Immature natural killer cell (primary cell): ENCODE data around the gene EMID1. TPM values are rescaled to one million over a fixed set of nuclear protein-coding genes. Genes with fewer than 3 reads are reported as not detected.

Experiments used
- DNase-seq, 3 donors: peaks; one replicate each; pipeline ENCODE4 v3.0.0; 2022; ENCODE audit warnings: mixed read lengths in 1 of 3
- H3K27ac Mint-ChIP-seq, 6 donors: one replicate each; pipeline ENCODE4 v1.8.0; 2020; ENCODE audit warnings: mixed read lengths in 6 of 6, mild to moderate bottlenecking in 5 of 6, inconsistent platforms in 4 of 6, moderate library complexity in 3 of 6
- H3K27me3 Mint-ChIP-seq, 3 donors: one replicate each; pipeline ENCODE4 v1.8.0; 2020 to 2021; ENCODE audit warnings: low read depth in 3 of 3, mild to moderate bottlenecking in 3 of 3, mixed read lengths in 3 of 3, moderate library complexity in 3 of 3, inconsistent platforms in 1 of 3
- H3K36me3 Mint-ChIP-seq, 3 donors: one replicate each; pipeline ENCODE4 v1.8.0; 2020; ENCODE audit warnings: mixed read lengths in 3 of 3, inconsistent platforms in 2 of 3, mild to moderate bottlenecking in 2 of 3
- H3K4me1 Mint-ChIP-seq, 2 donors: one replicate each; pipeline ENCODE4 v1.8.0; 2020; ENCODE audit warnings: inconsistent platforms in 2 of 2, mild to moderate bottlenecking in 2 of 2, mixed read lengths in 2 of 2, moderate library complexity in 1 of 2
- H3K4me3 Mint-ChIP-seq, 5 donors: one replicate each; pipeline ENCODE4 v1.8.0; 2020; ENCODE audit warnings: mild to moderate bottlenecking in 5 of 5, mixed read lengths in 5 of 5, inconsistent platforms in 3 of 5, moderate library complexity in 3 of 5
- H3K9me3 Mint-ChIP-seq, 6 donors: one replicate each; pipeline ENCODE4 v1.8.0; 2020; ENCODE audit warnings: mild to moderate bottlenecking in 6 of 6, mixed read lengths in 6 of 6, inconsistent platforms in 4 of 6, moderate library complexity in 3 of 6
- polyA plus RNA-seq, 3 donors: library from polyadenylated mRNA; unstranded; fragments of 300-500 nt; fragmentation: Illumina TruSeq; gene quantifications; one replicate each; pipeline ENCODE4 v1.2.3, GENCODE V29; 2021

Gene EMID1
- polyA plus RNA-seq, 3 donors from 2014 or later: 0.29 to 0.91 TPM; not detected in 1

GRCh38 chr22:29183971-29184848 is 21.5 kb upstream of the EMID1 start:
- Mint-ChIP-seq H3K36me3 (no peaks in the 10 kb centered on the region), H3K9me3 (peaks cover 0 to 2% (median 0%) of the 10 kb centered on the region in 6 donors), H3K4me1 (no peaks in the 10 kb centered on the region), H3K4me3 (no peak overlapping the region), H3K27me3 (peaks cover 0 to 3% (median 0%) of the 10 kb centered on the region in 3 donors), H3K27ac (no peak overlapping the region)
- DNase-seq: no peak

- Mint-ChIP-seq H3K9me3 (peaks cover 0 to 2% (median 0%) of the 10 kb centered on the region in 6 donors), H3K27ac (no peak overlapping the region), H3K27me3 (peaks cover 0 to 3% (median 0%) of the 10 kb centered on the region in 3 donors), H3K4me3 (no peak overlapping the region), H3K36me3 (no peaks in the 10 kb centered on the region), H3K4me1 (no peaks in the 10 kb centered on the region)
- DNase-seq: no peak
Observed at GRCh38 chr22:29184849-29185490, 20.7 kb upstream of the EMID1 start.

- Mint-ChIP-seq H3K9me3 (peaks cover 0 to 2% (median 0%) of the 10 kb centered on the region in 6 donors), H3K27ac (no peak overlapping the region), H3K4me1 (no peaks in the 10 kb centered on the region), H3K27me3 (no peaks in the 10 kb centered on the region), H3K36me3 (no peaks in the 10 kb centered on the region), H3K4me3 (no peak overlapping the region)
- DNase-seq: no peak
Observed at GRCh38 chr22:29186302-29186701, 19.4 kb upstream of the EMID1 start.

- H3K4me1 Mint-ChIP-seq: no peaks in the 10 kb centered on the region
- peaks cover 0 to 2% (median 0%) of the 10 kb centered on the region in 6 donors for H3K9me3 Mint-ChIP-seq
- peaks cover 0 to 3% (median 0%) of the 10 kb centered on the region in 3 donors for H3K36me3 Mint-ChIP-seq
- H3K27me3 Mint-ChIP-seq: no peaks in the 10 kb centered on the region
- no peak for DNase-seq
- no peak overlapping the region for H3K27ac Mint-ChIP-seq
- H3K4me3 Mint-ChIP-seq: no peak overlapping the region
Observed at GRCh38 chr22:29187831-29188230, 17.9 kb upstream of the EMID1 start.

GRCh38 chr22:29190051-29190450 is 15.6 kb upstream of the EMID1 start:
- Mint-ChIP-seq H3K27ac (no peak overlapping the region), H3K9me3 (peaks cover 0 to 2% (median 0%) of the 10 kb centered on the region in 6 donors), H3K4me1 (no peaks in the 10 kb centered on the region), H3K4me3 (no peak overlapping the region), H3K36me3 (peaks cover 0 to 5% (median 0%) of the 10 kb centered on the region in 3 donors), H3K27me3 (peaks cover 0 to 3% (median 0%) of the 10 kb centered on the region in 3 donors)
- no peak for DNase-seq

GRCh38 chr22:29190918-29191317 is 14.8 kb upstream of the EMID1 start:
- peaks cover 0 to 6% (median 0%) of the 10 kb centered on the region in 3 donors for H3K36me3 Mint-ChIP-seq
- no peak overlapping the region for H3K27ac Mint-ChIP-seq

GRCh38 chr22:29193021-29193420 is 12.7 kb upstream of the EMID1 start:
- peaks cover 0 to 6% (median 0%) of the 10 kb centered on the region in 3 donors for H3K36me3 Mint-ChIP-seq
- peaks cover 0 to 2% (median 0%) of the 10 kb centered on the region in 6 donors for H3K9me3 Mint-ChIP-seq
- peaks cover 0 to 3% (median 0%) of the 10 kb centered on the region in 3 donors for H3K27me3 Mint-ChIP-seq
- no peak overlapping the region for H3K4me3 Mint-ChIP-seq
- no peak overlapping the region for H3K27ac Mint-ChIP-seq
- DNase-seq: no peak
- H3K4me1 Mint-ChIP-seq: peaks cover 0 to 3% of the 10 kb centered on the region in 2 donors

More at GRCh38 chr22:29190918-29191317, 14.8 kb upstream of the EMID1 start:
- no peak for DNase-seq
- Mint-ChIP-seq H3K4me1 (peaks cover 0 to 3% of the 10 kb centered on the region in 2 donors), H3K27me3 (peaks cover 0 to 3% (median 0%) of the 10 kb centered on the region in 3 donors), H3K4me3 (no peak overlapping the region), H3K9me3 (peaks cover 0 to 2% (median 0%) of the 10 kb centered on the region in 6 donors)

- Mint-ChIP-seq H3K9me3 (peaks cover 0 to 2% (median 0%) of the 10 kb centered on the region in 6 donors), H3K27me3 (peaks cover 0 to 3% (median 0%) of the 10 kb centered on the region in 3 donors), H3K27ac (no peak overlapping the region), H3K4me1 (peaks cover 0 to 3% of the 10 kb centered on the region in 2 donors), H3K36me3 (peaks cover 0 to 6% (median 0%) of the 10 kb centered on the region in 3 donors), H3K4me3 (no peak overlapping the region)
- no peak for DNase-seq
Observed at GRCh38 chr22:29194184-29194583, 11.5 kb upstream of the EMID1 start.

GRCh38 chr22:29195118-29195963 is 10.4 kb upstream of the EMID1 start:
- no peak for DNase-seq
- Mint-ChIP-seq H3K27ac (no peak overlapping the region), H3K4me3 (no peak overlapping the region), H3K9me3 (peaks cover 0 to 2% (median 0%) of the 10 kb centered on the region in 6 donors), H3K27me3 (peaks cover 0 to 3% (median 0%) of the 10 kb centered on the region in 3 donors), H3K36me3 (peaks cover 0 to 6% (median 0%) of the 10 kb centered on the region in 3 donors), H3K4me1 (peaks cover 0 to 3% of the 10 kb centered on the region in 2 donors)

- Mint-ChIP-seq H3K27me3 (peaks cover 0 to 3% (median 0%) of the 10 kb centered on the region in 3 donors), H3K36me3 (peaks cover 0 to 6% (median 0%) of the 10 kb centered on the region in 3 donors), H3K27ac (peak overlapping the region in 2 of 6 donors; percentile 0 to 3), H3K9me3 (peaks cover 0 to 2% (median 0%) of the 10 kb centered on the region in 6 donors), H3K4me3 (no peak overlapping the region), H3K4me1 (peaks cover 0 to 3% of the 10 kb centered on the region in 2 donors)
- DNase-seq: no peak
Observed at GRCh38 chr22:29195964-29196666, 9.6 kb upstream of the EMID1 start.

- H3K27ac Mint-ChIP-seq: no peak overlapping the region
- peaks cover 0 to 3% (median under 1%) of the 10 kb centered on the region in 3 donors for H3K27me3 Mint-ChIP-seq
- peak overlapping the region in 1 of 5 donors; percentile 19 for H3K4me3 Mint-ChIP-seq
- peaks cover 0 to 6% (median 0%) of the 10 kb centered on the region in 3 donors for H3K36me3 Mint-ChIP-seq
- DNase-seq: no peak
- peaks cover 3 to 11% of the 10 kb centered on the region in 2 donors for H3K4me1 Mint-ChIP-seq
- H3K9me3 Mint-ChIP-seq: peaks cover 0 to 2% (median 0%) of the 10 kb centered on the region in 6 donors
Observed at GRCh38 chr22:29197096-29197495, 8.6 kb upstream of the EMID1 start.

GRCh38 chr22:29198240-29198639 is 7.5 kb upstream of the EMID1 start:
- peaks cover 0 to 2% (median 0%) of the 10 kb centered on the region in 6 donors for H3K9me3 Mint-ChIP-seq
- H3K4me1 Mint-ChIP-seq: peaks cover 14 to 23% of the 10 kb centered on the region in 2 donors
- peaks cover 0 to 3% (median 0%) of the 10 kb centered on the region in 3 donors for H3K36me3 Mint-ChIP-seq
- H3K4me3 Mint-ChIP-seq: no peak overlapping the region
- H3K27me3 Mint-ChIP-seq: peaks cover 1 to 7% (median 2%) of the 10 kb centered on the region in 3 donors
- no peak for DNase-seq
- no peak overlapping the region for H3K27ac Mint-ChIP-seq
